GM21526 (cell line): ENCODE measurements around the gene CCDC15.
"Not testable (repeated sequence)": the region's sequence is repeated elsewhere in the genome, so short reads cannot be mapped to it uniquely, and the experiment has no call there.

Source experiments
- ATAC-seq: cut with Tn5 transposase; IDR thresholded peaks from one replicate; pipeline ENCODE4 v1.9.1; 2021; ENCODE audit warnings: moderate library complexity; ENCODE audit not compliant: unreplicated experiment, low FRiP score

Gene CCDC15

GRCh38 chr11:124984512-124984854, 30.5 kb downstream of the CCDC15 start:
- no peak for ATAC-seq

GRCh38 chr11:124987096-124987495, 33.1 kb downstream of the CCDC15 start:
- no peak for ATAC-seq

- ATAC-seq: no peak
Measured at GRCh38 chr11:124988063-124988462, 34.1 kb downstream of the CCDC15 start.

- ATAC-seq: no peak
Measured at GRCh38 chr11:125001079-125001778, 47.2 kb downstream of the CCDC15 start.

- ATAC-seq: no peak
Measured at GRCh38 chr11:125001849-125002248, 47.8 kb downstream of the CCDC15 start.

GRCh38 chr11:125005491-125005890, 51.5 kb downstream of the CCDC15 start:
- ATAC-seq: no peak

GRCh38 chr11:125016413-125016812, 62.4 kb downstream of the CCDC15 start:
- ATAC-seq: no peak

GRCh38 chr11:125020342-125020741, 66.3 kb downstream of the CCDC15 start:
- ATAC-seq: no peak

- ATAC-seq: no peak
Measured at GRCh38 chr11:125022551-125022950, 68.5 kb downstream of the CCDC15 start.

- no peak for ATAC-seq
Measured at GRCh38 chr11:125025968-125026367, 72.0 kb downstream of the CCDC15 start.

- ATAC-seq: not testable (repeated sequence)
Measured at GRCh38 chr11:125029431-125029830, 75.4 kb downstream of the CCDC15 start.

- no peak for ATAC-seq
Measured at GRCh38 chr11:125036933-125037332, 82.9 kb downstream of the CCDC15 start.

- no peak for ATAC-seq
Measured at GRCh38 chr11:125049164-125049792, 95.3 kb downstream of the CCDC15 start.

GRCh38 chr11:125052047-125052446, 98.0 kb downstream of the CCDC15 start:
- ATAC-seq: no peak

GRCh38 chr11:125053167-125053566, 99.2 kb downstream of the CCDC15 start:
- ATAC-seq: no peak

- no peak for ATAC-seq
Measured at GRCh38 chr11:125055107-125055715, 101.2 kb downstream of the CCDC15 start.

GRCh38 chr11:125056111-125056510, 102.1 kb downstream of the CCDC15 start:
- not testable (repeated sequence) for ATAC-seq

- ATAC-seq: no peak
Measured at GRCh38 chr11:125056931-125057692, 103.1 kb downstream of the CCDC15 start.

GRCh38 chr11:125057693-125058016, 103.7 kb downstream of the CCDC15 start:
- ATAC-seq: no peak

- no peak for ATAC-seq
Measured at GRCh38 chr11:125061281-125061680, 107.3 kb downstream of the CCDC15 start.

- ATAC-seq: no peak
Measured at GRCh38 chr11:125062218-125062930, 108.4 kb downstream of the CCDC15 start.
